Measurements from ENCODE around the gene PLXDC2.

PLXDC2 gene

DNA sequence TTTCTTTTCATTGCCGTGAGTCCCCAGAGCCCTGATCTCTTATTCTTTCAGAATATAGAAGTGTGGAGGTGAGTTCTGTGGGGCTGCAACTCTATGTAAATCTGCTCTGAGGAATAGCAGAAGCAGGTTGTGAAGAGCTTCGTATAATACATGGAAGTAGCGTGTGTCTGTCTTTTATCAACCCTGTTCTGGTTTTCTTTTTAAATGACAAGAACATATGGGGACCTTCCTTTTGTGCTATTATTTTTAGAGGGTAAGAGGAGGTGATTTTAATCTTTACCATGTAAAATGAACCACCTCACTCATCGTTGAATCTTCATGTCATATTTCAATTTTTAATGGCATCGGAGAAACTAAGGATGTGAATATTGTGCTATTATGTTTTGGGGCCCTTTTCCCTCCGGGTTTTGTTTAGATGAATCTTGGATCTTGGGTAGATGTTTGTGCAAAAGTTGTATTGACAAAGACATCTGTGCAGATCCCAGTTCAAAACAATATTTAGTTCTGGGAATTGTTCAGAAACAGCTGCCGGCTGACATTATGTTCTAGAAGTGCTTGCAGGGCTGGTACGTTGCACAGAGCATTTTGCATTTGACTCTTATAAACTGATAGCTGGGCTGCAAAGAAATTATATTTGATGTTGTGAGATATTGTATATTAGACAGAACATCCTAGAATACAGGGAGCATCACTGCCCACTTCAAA, 46.7 kb downstream of the PLXDC2 start:
- no peak for DNase-seq

DNA sequence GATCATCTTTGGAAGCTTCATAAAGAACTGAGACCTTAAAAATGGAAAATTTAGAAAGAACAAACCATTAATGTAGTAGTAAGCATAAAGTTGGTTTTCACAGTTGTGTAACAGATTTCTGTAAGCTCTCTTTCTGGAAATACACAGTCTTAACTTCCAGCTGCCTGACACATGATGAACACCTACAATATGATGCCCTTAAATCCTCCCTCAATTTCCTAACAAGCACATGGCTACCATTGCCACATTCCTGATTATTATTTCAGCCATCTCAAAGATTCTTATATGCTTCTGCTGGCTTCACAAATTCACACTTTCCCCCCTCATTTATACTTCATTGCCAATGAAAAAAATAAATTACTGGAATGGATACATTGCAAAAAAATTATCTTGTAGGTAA, 49.4 kb downstream of the PLXDC2 start:
- no peak for DNase-seq

DNA sequence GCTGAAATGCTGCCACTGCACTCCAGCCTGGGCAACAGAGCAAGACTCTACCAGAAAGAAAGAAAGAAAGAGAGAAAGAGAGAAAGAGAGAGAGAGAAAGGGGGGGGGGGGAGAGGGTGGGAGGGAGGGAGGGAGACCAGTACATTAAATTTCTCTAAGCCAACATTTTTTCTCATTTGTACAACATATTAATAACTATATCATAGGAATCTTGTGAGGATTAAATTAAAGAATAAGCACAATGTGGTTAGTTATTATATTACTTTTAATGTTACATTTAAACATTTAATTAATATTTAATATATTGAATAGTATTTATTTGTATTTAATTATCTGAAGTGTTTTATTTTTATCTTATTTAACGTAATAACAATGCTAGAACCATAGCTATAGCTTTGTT, 53.1 kb downstream of the PLXDC2 start:
- DNase-seq = no peak

DNA sequence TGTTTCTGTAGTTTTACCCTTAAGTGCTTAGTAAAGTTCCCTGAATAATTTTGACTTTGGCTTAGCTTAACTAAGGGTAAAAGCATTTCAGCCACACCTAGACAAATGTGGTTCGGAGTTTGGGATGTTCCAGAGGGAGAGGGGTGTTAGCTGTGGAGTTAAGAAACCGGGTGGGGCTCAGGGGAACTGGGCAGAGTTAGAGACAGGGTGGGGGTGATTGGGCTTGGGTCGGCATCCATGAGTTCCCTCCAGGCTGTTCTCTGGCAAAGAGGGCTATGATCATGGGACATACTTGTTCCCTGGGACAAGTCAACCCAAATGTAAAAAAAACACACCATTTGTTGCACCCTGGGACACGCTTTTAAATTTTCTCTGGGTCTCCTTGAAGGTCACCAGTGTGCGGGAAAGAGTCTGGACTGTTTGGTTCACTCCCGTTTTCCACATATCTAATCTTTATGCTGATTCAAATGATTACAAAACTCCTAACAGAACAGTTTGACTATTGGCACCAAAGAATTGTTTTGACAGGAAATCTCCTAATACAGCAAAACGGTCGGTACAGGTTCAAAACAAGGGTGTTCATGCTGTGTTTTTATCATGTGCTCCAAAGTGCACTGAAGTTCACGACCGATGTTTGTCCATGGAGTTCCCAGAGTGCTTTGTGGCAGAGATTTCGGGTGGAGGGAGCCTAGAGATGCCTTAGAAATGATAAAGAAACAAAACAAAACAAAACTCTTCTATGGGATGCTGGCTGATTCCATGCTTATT, 56.5 kb downstream of the PLXDC2 start:
- DNase-seq = no peak

DNA sequence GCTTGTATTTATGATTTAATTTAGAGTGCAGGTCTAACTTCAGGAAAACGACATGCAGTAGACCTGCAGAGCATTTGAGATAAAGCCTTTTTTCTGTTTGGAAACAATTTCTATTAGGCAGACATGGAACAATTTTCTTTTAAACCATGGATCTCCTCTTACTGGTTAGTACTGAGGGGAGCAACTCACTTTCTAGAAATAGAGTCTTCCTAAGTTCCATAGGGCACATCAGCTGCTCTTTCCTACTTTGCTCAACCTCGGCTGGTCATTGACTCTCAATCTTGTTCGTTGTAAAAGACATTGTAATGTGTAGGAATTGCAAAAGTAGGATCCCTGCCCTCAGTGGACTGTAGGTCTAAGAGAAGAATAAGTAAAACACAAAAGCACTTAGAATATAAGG, 58.0 kb downstream of the PLXDC2 start:
- no peak for DNase-seq

DNA sequence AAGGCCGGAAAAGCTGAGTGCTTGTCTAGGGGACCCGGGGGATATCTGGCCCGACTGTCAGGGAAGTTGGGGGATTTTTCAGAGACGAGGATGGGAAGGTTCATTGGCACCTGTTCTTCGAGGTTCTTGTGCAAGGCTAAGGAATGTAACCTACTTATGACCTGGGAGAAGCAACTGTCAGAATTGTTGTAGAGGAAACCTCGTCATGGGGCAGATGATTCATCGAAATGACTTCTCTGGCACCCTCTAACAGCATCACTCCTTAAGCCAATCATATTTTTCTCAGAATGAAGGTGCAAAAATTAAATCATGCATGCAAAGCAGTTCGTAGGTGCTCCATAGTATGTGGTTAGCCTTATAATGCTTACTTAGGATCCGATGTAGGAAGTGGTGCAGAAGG, 58.6 kb downstream of the PLXDC2 start:
- no peak for DNase-seq

DNA sequence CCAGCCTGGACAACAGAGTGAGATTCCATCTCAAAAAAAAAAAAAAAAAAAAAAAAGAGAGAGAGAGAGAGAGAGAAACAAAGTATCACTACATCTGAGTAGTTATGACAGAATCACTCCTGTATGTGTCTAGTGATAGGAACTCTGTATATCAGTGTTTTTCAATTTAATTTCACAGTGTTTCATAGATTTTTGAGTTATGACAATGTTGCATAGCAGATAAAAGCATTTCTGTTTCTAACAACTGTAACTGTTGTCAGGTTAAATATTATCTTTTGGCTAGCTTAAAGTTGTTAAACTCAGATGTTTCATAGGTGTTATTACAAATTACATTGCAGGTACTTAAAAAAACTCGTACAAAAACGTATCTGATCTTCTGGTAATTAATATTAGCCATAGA, 60.3 kb downstream of the PLXDC2 start:
- no peak for DNase-seq

DNA sequence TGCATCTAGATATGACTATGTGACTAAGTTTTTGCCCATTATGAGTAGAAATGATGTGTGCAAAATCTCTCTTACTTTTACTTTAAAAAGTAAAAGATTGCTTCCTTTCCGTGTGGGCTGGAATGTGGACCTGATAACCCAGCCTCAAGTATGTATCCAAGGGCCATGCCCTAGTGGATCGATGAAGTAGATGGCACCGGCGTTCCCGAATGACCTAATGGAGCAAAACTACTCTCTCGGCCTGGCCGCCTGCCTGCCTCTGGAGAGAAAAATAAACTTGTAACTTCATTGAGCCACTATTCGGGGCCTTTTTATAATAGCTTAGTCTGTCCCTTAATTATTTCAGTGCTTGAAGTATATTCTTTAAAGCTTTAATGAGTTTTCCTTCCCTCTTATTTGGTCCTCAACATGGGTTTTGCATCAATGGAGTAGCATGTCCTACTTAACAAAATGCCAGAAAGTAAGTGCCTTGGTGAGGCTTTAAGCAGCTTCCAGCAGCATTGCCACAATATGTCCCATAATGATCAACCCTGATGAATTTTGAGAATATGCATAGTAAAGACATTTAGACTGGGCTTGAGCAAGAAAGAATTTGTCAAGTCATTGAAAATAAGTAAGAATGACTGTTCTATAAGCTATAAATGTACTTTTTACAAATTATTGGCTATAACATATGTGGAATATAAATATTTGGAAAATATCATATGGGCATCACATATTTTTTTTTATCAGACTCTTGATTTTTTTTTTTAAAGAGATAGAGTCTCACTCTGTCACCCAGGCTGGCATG, 61.4 kb downstream of the PLXDC2 start:
- no peak for DNase-seq

DNA sequence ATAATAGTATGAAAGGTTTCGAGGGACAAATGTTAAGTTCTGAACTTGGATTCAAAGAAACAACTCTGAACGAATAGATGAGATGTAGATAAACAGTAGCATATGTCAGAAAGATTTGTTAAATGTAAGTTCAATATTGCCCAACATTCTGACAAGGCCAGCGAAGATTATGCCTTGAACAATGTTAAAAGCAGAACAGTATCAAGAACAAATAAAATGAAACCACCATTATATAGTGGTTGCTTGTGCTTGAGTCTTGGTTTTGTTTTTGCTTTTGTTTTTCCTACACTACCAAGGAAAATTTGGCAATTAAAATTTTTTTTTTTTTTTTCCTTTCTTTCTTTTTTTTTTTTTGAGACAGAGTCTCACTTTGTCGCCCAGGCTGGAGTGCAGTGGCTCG, 66.4 kb downstream of the PLXDC2 start:
- no peak for DNase-seq

DNA sequence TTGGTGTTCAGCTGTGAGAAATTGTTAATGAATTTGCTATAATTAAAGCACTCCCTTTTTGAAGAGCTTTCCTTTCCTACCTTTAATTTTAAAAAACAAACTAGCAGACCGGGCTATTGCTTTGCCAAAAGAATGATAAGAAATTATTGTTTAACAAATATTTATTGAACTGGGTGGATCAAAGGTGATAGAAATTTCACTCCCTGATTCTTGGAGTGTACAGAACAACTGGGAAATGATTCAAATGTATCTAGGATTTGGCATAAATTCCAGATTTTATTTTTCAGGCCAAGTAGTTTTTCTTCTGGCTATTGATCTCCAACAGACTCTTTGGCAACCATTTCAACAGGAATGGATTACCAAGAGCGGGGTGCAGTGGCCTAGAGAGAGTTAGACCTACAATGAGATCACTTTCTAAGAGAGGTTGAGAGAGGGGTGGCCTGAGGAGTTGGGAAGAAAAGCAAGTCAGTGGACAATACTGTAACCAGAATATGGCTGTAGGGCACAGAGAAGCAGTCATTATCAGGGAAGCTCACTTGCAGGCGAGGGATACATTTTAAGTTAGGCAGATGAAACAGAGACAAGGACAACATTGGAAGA, 71.9 kb downstream of the PLXDC2 start:
- peak; percentile 15 to 62 for DNase-seq

DNA sequence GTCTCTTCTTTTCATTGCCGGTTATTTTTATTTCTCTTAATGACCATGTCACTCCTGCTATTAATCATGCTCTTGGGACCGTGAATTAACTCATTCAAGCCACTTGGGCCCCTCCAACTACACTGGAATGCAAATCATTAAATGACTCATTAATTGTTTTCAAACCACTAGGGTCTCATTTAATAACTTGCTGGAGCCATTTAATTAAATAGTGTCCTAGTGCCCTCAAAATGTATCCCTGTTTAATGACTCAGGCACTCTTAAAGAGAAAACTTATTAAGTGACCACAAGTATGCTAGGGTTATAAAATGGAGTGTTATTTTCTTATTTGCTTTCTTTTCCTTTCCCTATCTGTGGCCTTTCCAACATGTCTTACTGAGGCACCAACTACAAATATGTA, 73.0 kb downstream of the PLXDC2 start:
- no peak for DNase-seq

DNA sequence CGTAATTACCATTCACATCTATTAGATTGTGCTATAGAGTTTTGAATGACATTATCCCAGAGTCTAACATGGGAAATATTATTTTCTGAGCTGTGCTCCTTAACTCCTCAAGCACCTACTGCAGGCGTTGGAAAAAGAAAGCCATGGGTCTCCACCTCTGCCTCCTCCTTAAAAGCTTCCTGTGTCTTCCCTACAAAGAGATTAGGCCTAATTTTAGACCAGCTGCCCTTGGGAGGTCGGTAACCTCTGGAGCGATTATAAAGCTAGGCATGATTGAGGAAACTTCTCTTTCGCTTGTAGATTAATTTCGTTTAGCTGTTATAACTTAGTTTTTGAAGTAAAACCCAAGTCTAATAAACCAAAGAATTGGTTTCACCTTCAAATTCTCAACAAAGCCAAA, 75.2 kb downstream of the PLXDC2 start:
- no peak for DNase-seq

DNA sequence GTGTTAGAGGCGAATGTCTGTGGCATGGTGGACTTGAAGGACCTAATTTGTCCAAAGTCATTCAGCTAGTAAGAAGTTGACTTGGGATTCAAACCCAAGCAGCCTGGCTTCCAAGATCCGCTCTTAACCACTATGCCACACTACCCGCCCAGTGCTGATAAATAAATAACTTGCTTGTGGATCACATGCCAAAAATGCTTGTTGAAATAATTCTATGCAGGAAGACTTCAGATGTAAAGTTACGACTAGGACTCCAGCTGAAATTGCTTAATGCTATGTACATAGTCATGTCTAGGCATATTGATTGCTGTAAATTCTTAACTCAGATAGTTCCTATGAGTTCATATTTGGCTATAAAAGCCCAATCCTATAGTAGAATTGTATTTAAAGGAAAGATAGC, 76.0 kb downstream of the PLXDC2 start:
- no peak for DNase-seq

DNA sequence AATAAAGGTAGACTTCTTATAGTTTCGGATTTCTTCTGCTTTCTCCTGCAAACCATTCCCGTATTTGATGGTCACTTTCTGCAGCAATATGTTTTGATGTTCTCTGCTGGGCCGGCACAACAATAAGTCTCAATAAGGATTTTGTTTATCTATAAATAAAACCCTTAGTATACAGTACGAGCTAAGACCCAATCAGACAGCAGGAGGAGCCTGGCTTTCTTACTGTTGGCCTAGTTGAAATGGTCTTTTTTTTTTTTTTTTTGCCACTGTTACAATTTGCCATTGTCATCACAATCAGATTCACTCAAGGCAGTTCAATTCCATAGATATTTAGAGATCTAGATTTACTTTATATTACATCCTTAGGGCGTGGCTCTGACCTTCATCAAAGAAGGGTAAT, 76.4 kb downstream of the PLXDC2 start:
- DNase-seq = no peak

DNA sequence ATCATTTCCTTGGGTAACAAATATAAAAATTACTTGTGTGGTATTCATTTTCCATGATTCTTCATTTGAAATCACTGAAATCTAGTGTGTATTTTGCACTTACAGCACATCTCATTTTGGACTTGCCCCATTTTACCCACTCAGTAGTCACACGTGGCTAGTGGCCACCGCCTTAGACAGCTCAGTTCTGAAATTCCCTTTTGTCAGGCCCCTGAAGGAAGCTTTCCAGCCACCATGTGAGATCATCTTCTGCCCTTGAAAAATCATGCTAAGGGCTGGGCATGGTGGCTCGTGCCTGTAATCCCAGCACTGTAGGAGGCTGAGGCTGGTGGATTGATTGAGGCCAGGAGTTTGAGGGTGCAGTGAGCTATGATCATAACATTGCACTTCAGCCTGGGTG, 79.3 kb downstream of the PLXDC2 start:
- DNase-seq = no peak

DNA sequence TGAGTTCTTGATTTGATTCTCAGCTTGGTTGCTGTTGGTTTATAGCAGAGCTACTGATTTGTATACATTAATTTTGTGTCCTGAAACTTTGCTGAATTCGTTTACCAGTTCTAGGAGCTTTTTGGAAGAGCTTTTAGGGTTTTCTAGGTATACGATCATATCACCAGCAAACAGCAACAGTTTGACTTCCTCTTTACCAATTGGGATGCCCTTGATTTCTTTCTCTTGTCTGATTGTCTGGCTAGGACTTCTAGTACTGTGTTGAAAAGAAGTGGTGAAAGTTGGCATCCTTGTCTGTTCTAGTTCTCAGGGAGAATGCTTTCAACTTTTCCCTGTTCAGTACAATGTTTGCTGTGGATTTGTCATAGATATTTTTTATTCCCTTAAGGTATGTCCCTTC, 86.2 kb downstream of the PLXDC2 start:
- DNase-seq = no peak

DNA sequence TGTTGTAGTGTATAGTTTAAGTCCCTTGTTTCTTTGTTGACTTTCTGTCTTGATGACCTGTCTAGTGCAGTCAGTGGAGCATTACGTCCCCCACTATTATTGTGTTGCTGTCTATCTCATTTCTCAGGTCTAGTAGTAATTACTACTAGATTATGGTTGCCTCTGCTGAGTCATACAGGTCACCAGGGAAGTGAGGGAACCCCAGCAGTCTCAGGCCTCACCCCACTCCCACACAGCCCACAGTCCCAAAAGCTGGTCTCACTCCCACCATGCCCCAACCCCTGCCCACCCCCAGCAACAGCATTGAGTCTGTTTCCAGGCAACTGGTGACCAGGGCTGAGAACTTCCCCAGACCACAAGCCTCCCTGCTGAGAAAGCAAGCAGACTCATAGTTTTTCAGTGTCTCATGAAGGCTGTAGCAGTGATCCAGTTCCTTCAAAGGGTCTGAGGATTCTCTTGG, 88.0 kb downstream of the PLXDC2 start:
- no peak for DNase-seq

DNA sequence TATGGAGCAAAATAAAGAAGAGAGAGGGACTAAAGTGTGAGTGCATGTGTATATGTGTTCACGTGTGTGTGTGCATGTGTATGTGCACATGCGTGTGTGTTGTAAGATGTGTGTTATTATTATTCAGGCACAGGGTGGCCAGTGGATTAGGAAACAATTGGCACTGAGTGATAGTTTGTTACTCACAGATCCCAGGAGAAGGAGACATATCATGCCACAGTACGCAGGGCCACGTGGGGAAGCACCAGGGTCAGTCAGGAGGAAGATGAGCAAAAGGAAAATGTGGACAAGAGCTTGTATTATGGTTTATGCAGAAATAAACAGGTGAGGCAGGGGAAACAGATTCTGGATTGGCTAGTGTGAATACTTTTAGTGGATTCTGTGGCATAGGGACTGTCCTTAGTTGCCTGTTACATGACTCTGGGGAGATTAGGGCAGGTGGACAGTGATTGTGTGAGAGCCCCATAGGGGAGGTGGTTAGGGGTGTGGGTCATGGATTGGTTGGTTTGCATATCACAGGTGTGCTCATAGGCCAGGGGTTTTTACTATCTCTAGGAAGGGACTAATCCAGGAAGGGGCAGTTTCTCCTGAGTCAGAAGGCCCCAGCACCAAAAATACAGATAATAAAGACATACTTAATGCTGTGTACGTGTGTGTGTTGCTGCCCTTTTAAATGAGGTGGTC, 90.0 kb downstream of the PLXDC2 start:
- no peak for DNase-seq

DNA sequence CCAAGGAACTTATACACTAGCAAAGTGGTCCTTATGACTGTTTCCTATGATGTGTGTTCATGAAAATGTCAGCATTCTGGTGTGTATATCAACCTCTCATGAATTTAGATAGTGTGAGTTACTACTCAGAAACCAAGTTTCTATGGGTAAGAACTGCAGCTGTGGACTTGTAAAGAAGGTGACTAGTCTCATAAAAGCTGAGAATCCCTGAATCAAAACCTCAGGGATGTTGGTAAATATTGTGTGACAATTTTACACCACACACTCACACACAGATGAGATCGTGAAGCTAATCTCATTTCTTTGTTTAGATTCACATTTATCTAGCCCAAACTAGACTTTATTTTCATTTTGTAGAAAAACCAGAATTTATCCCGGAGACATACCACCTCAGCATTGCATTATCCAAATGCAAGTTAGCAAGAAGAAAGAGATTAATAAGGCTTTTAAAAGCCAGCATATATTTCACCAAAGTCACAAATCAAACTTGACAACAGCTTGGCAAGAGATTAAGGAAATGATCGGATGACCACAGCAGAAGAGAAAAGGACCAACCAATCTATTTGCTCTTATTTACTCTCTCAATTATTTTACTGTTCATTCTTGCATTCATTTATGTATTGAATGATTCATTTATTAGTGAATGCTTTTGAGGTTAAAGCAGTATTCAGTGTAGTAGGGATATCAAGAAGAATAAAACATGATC, 92.9 kb downstream of the PLXDC2 start:
- peak in 1 of 2 experiments; percentile 11 for DNase-seq

DNA sequence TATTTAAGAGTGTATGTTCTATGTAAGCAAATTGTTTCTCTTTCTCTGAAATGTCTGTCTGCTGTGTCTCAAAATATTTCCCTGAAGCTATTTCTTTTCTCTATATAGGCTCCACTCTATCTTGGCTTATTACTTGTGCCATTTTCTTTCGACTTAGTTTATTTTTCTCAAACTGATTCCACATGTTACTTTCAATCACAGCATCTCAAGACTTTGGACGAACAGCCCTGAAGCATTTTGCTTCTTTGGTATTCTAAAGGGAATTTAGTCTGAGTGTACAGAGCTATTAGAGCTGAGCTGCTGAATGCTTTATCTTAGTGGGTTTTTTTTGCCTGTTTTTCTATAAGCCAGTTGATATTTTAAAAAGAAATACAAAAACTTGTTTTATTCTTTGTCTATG, 95.7 kb downstream of the PLXDC2 start:
- no peak for DNase-seq

DNA sequence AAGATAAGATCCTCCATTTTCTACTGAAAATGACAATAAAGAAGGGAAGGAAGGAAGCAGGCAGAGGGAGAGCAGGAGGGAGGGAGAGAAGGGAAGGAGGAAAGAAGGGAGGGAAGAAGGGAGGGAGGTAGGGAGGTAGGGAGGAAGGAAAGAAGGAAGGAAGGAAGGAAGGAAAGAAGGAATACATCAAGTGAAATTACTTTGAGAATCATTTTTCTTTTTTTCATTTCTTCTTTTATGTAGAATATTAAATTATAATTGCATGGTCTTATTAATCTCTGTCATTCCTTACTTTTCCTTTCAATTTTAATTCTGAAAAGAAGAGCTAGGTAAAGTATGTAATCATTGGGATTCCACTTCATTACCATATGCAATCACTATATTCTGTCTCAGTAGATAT, 97.8 kb downstream of the PLXDC2 start:
- no peak for DNase-seq

DNA sequence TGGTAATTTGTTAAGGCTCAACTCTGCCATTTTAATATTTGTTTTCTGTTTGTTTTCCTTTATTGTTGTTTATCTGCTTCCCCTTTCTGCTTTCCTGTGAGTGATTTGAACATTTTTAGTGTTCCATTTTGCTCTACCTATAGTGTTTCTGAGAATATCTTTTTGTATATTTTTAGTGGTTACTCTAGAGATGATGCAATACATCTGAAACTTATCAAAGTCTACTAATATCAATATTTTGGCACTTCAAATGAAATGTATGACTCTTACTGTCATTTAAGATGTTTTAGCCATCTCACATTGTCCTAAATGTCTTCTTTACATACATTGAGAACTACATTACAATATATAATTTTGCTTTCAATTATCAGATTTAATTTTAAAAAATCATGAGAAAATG, 98.9 kb downstream of the PLXDC2 start:
- no peak for DNase-seq
